NCI-H1694 (cell line): ENCODE data around the gene CCDC158.
"Not testable (repeated sequence)": the region's sequence is repeated elsewhere in the genome, so short reads cannot be mapped to it uniquely, and the experiment has no call there.

Experiments used
- DNase-seq: peaks from one replicate; lab custom pipeline; 2025; lab: John Stamatoyannopoulos, UW

The CCDC158 gene

DNA sequence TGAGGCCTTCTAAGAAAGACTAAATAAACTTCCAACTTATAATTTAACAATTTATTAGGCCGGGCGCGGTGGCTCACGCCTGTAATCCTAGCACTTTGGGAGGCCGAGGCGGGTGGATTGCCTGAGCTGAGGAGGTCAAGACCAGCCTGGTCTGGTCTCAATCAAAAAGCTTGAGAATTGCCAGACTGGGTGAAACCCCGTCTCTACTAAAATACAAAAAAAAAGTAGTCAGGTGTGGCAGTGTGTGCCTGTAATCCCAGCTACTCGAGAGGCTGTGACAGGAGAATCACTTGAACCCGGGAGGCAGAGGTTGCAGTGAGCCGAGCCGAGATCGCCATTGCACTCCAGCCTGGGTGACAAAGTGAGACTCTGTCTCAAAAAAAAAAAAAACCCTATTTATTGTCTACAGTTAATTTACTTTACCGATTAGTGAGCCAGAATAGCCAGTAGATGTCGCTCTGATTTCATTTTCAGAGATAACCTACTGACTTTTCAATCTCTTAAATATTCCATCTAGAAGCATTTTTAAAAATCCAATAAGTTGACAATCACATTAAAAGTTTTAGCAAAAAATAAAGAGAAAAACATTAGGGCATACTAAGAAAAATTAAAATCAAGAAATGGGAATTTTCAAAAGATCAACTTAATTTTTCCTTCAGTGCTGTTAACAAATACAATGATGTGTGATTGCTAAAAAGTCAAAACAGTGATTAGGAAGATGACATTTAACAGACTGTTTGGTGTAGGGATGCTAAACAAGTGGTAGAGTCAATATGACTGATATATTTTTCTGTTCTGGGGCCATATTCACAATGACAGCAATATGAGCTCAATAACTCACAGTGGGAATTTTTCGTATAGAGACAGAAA lies 9.8 kb upstream of the CCDC158 start:
- peak; percentile 56 for DNase-seq

DNA sequence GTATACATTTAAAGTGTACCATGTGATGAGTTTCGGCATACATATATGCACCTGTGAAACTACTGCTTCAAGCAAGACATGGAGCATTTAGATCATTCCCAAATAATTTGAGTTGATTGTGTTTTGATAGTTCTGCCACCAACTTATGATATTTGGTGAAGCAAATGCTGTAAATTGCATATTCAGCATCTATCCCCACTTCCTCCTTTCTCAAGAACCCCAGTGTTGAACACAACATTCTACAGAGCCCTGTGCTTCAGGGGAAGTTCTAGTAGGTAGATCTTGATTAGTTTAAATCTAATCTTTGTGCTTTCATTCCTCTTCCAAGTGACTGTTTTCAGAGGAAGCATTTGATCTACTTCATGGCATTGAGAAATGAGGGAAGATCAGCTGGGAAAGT lies 8.7 kb upstream of the CCDC158 start:
- no peak for DNase-seq

DNA sequence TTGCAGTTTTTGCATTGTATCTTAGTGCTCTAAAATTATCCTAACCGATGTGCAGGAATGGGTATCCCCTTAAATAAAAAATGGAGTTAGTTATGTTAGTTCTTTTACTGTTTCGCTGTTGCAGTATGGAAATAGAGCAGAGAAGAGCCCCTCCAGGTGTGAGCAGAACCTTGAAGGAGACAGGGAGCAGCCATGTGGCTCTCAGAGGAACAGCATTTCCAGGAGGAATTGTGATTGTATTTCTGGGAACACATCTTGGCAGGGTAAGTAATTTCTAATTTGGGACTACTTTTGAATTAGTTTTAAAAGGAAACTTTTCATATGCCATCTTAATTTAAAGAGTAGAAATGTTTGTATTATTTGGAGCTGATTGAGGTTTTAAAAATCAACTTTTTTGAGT lies 5.3 kb upstream of the CCDC158 start:
- no peak for DNase-seq

DNA sequence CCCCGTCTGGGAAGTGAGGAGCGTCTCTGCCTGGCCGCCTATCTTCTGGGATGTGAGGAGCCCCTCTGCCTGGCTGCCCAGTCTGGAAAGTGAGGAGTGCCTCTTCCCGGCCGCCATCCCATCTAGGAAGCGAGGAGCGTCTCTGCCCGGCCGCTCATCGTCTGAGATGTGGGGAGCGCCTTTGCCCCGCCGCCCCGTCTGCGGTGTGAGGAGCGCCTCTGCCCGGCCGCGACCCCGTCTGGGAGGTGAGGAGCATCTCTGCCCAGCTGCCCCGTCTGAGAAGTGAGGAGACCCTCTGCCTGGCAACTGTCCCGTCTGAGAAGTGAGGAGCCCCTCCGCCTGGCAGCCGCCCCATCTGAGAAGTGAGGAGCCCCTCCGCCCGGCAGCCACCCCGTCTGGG lies 2.2 kb upstream of the CCDC158 start:
- not testable (repeated sequence) for DNase-seq

DNA sequence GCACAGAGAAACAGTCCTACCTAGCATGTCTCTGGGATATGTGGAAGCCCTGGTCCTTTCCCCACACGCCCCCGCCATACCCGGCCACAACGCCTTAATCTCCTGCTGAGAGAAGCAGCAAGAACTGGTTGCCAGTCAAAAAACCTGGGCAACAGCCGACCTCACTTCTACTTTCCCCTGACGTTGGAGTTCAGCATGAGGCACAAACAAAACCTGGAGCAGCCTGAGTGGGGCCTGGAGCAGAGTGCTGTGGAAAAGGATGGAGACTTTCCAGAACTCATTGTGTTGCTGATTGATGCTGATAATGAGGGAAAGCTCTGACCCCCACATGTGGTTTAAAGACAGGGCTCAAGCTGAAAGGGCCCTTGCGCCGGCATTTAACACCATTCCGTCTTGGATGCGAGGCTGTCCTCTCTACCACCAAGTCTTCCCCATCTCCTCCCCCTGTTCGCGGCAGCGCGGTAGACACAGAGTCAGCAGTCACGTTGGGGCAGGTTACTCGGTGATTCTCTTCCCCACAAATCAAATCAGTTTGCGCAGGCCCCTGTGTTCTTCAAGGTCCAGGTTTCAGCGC lies 666 bp downstream of the CCDC158 start:
- DNase-seq: no peak

DNA sequence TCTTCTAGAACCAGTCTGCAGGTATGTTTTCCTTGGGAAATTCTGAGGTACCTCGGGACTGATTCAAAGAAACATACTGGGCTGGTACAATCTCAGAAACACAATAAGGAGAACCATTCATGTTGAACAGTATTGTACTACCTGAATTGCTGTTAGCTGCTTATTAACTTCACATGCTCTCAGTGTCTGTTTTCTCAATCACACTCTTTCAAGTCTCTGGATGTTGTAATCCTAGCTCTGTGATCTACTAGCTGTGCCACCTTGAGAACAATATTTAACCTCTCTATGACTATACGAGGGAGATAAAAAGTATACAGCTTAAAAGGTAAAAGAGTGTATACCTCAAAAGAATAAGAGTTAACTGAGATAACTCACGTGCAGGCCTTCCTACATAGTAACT lies 10.3 kb downstream of the CCDC158 start:
- DNase-seq: no peak

DNA sequence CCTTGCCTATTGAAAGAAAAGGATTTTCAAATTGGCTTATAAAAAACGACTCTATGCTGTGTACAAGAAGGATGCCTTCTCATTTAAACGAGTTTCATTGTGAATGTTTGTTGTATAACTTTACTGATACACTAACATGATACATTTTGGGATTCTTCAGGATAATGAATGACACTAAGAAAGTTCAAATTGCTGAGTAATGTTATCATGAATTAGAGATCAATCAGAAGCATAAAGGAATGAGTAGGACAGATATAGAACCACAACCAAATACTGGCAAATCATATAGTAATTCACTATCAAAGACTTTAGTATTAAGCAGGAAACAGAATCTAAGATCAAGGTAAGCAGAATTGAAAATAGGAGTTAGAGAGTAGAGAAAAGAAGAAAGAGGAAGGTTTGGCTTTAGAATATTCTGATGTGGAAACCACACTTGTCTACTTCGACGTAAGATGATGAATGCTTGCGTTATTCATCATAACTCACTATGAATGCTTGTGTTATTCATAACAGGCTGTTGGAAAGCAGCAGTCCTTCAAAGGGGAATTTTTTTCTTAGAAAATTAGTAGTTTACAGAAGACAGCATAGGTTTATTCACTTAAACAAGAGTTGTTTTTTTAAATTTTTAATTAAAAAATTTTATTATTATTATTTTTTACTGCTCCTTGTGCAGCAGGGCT lies 13.4 kb downstream of the CCDC158 start:
- DNase-seq: no peak

GRCh38 chr4:76406081-76406480 lies 14.9 kb downstream of the CCDC158 start:
- DNase-seq: no peak

DNA sequence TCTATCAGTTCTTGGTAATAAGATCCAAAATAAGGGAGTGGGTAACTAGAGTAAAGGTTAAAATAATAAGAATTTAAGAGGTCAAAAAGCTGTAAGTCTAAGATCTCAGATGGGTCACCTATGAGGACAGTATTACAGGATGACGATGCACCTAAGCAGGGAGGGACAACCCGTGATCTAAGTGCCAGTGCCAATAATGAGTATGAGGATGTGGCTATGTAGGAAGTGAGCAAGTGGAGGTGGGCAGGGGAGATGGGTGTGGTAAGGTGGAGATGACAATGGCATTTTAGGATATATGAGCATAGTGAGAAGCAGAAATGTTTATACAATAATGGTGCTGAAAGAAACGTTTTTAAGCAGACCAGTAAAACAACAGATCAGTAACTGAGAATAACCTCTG lies 19.3 kb downstream of the CCDC158 start:
- DNase-seq: no peak

GRCh38 chr4:76388160-76388908 lies 32.6 kb downstream of the CCDC158 start:
- DNase-seq: no peak

DNA sequence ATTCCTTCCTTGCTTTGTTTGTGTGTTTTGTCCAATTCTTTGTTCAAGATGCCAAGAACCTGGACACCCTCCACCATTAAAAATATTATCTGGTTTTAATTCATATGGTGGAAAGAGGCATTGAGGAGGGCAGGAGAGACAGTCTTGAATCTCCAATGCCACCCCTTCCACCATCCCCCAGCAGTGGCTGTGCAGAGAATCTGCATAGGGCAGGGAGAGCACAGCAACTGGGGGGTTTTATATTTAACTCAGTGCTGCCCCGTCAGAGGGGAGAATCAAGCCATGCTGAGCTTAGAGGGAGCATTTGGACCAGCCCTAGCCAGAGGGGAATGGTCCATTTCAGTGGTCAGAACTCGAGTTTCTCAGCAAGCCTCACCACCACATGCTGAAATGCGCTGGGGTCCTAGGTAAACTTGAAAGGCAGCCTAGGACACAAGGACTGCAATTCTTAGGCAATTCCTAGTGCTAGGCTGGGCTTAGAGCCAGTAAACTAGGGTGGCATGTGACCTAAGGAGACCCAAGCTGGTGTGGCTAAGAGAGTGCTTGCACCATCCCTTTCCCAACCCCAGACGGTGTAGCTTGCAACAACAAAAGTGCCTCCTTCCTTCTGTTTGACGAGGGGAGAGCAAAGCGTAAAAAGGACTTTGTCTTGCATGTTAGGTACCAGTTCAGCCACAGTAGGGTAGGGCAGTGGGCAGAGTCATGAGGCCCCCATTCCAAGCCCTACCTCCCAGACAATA lies 34.2 kb downstream of the CCDC158 start:
- no peak for DNase-seq

GRCh38 chr4:76385974-76386373 lies 35.0 kb downstream of the CCDC158 start:
- no peak for DNase-seq

DNA sequence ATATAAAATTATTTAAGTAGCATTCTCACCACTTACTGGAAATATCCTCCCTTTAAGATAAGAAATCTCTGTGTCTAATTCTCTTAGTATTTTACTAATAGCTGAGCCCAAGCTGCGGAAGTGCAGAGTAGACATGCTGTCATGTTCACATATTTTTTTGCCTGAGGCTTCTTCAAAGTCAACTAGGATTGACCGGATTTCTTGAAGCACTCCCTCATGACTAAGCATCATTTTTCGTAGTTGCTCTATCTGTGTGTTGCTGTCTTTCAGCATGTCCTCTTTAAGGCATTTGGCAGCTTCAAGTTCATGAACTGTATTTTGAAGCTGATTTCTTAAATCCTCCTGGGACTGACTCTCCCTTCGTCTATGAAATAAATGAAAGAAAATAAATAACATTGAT lies 36.9 kb downstream of the CCDC158 start:
- no peak for DNase-seq

GRCh38 chr4:76383001-76383400 lies 37.9 kb downstream of the CCDC158 start:
- no peak for DNase-seq

- DNase-seq: no peak
Observed at GRCh38 chr4:76381986-76382385, 39.0 kb downstream of the CCDC158 start.

- DNase-seq: no peak
Observed at GRCh38 chr4:76380561-76380960, 40.4 kb downstream of the CCDC158 start.

DNA sequence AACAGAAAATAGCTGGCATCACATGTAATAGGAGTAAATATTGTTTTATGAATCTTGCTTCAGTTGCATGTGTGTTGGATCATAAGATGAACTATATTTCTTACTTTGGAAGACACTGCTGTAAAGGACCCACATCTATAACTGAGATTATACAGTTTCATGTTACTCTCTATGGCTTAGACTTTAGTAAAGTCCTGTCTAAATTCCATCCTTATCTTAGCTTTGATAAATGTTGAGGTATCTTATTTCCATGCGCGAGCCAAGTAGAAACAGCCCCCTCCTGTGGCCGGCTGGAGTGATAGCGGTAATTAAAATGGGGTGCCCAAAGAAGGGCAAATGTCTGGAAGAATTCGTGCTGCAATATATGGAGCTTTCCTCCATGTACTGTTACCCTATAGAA lies 43.0 kb downstream of the CCDC158 start:
- no peak for DNase-seq

- no peak for DNase-seq
Observed at GRCh38 chr4:76377481-76377901, 43.5 kb downstream of the CCDC158 start.

DNA sequence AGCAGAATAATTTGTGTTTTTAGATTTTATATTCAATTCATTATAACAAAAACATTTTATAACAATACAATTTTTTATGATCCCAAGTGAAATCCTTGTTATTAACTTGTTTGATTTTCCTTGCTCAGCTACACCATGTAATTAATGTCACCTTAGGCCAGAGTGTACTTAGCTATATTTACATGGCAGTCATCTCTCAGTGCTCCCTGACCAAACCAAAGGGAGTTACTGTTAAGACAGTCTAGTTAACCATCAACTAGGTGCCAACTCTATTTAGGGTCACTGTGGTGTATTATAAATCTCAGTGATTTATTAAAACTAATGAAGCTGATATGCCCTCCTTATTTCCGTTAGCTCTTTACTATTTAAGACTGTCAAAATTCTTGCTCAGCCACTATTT lies 44.4 kb downstream of the CCDC158 start:
- DNase-seq: no peak

GRCh38 chr4:76375703-76376102 lies 45.2 kb downstream of the CCDC158 start:
- DNase-seq: no peak

- DNase-seq: no peak
Observed at GRCh38 chr4:76374798-76375197, 46.1 kb downstream of the CCDC158 start.
